ENCODE measurements around the gene RPA1.
A peak's percentile ranks its signal among the peaks of the same experiment; 100 is the strongest.
"Not testable (repeated sequence)": the region's sequence is repeated elsewhere in the genome, so short reads cannot be mapped to it uniquely, and the experiment has no call there.

RPA1 gene

DNA sequence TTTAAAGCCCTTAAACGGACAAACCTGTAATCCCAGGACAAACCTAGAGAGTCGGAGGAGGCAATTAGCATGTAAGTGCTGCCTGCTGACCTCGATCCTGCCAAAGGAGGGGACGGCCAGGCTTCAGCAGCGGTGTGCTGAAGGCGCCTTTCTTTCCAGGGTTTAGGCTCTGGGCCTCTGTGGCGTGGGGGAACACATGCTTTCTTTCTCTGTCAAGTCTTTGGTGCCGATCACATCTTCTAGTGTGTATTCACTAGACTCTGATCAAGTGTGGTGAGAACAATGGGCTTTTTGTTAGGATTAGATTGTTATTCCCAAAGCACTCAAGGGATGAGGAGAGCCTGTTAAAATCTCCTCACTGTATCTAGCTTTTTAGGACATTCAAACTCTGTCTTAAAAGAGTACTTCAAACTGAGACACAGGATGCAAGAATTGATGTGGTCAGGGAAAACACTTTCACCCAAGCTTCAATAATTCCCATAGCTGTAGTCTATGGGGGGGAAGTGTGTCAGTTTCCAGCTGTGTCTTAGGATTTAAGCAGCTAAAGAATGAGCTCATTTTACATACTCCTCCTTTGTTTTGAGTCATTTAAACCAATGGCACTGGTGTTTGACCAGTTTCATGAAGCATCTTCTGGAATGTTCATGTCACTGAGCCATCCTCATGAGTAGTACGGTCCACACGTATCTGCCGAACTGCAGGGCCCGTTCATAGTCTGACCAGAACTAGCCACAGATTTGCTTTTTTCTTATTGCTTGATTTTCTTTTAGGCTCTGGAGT, 51.2 kb downstream of the RPA1 start:
- DNase-seq, result peak; percentile 58

DNA sequence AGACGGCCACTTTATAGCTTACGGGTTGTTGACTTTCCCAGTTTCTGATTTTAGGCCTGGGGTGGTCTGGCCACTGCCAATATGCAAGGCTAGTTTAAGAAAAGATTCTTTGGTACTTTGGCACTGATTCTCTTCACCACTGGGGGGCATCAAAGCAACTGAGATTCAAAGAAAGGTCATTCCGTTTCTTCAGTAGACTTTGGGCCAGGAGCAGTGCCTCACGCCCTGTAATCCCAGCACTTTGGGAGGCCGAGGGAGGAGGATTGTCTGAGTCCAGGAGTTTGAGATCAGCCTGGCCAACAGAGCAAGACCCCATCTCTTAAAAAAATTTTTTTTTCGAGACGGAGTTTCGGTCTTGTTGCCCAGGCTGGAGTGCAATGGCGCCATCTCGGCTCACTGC, 53.0 kb downstream of the RPA1 start:
- DNase-seq, result peak; percentile 66

DNA sequence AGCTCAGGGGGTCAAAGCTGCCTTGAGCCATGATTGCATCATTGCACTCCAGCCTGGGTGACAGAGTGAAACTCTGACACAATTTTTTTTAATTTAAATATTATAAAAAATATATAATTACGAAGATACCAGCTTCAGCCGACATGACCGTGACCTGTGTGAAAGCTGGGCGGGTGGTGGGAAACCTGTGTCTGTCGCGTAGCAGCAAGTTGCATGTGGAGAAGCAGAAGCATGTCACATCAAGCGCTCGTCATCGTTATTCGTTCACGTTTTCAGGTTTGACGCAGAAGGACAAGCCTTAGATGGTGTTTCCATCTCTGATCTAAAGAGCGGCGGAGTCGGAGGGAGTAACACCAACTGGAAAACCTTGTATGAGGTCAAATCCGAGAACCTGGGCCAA, 53.7 kb downstream of the RPA1 start:
- no peak for DNase-seq

- DNase-seq, result no peak
These were observed 58.9 kb downstream of the RPA1 start for GRCh38 chr17:1888741-1889140.

GRCh38 chr17:1890758-1891450, 61.1 kb downstream of the RPA1 start:
- no peak for DNase-seq

DNA sequence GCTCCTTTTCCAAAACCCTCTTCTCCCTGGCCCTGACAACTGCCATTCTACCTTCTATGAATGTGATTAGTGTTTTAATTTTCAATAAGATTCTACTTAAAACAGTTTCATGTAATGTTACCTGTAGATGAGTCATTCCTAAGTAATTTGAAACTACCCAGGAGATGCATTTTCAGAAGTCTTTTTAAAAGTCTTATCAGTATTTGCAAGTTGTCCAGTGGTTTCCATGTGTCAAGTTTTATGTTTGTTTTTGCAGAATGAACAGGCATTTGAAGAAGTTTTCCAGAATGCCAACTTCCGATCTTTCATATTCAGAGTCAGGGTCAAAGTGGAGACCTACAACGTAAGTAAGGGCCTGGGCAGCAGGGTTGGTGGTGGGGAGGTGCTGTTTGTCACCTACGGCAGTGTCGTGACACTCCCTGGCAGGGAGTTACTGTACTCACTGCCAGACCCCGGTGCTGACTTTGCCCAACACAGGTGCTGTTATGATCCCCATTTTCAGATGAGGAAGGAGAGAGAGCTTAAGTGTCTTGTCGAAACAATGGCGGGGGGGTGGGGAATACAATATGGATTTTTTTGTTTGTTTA, 65.0 kb downstream of the RPA1 start:
- DNase-seq, result no peak

- not testable (repeated sequence) for DNase-seq
These were observed 65.7 kb downstream of the RPA1 start for GRCh38 chr17:1895479-1895878.

GRCh38 chr17:1896243-1897104, 66.7 kb downstream of the RPA1 start:
- DNase-seq, result no peak

- peak; percentile 69 for DNase-seq
These were observed 67.4 kb downstream of the RPA1 start for GRCh38 chr17:1897105-1897656.

DNA sequence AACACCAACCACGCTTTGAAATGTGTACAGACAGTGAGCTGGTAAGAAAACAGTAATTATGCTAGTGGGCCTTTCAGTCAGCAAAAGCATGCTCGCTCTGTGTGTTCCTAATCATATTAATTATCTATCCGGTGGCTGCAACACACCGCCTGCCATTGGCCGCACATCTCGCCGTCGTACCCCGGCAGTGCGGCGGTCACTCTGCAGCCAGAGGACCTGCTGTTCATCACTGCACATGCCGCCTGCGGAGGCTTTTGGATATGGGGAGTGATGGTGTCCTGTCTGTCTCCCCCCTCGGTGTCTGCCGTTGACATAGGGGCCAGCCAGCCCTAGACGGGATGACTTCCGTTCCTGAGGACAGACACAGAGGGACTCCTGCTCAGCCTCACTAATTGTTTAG, 68.5 kb downstream of the RPA1 start:
- DNase-seq, result peak; percentile 19

GRCh38 chr17:1898872-1899271, 69.1 kb downstream of the RPA1 start:
- DNase-seq, result no peak

- DNase-seq, result peak; percentile 20
These were observed 69.7 kb downstream of the RPA1 start for GRCh38 chr17:1899403-1900000.

DNA sequence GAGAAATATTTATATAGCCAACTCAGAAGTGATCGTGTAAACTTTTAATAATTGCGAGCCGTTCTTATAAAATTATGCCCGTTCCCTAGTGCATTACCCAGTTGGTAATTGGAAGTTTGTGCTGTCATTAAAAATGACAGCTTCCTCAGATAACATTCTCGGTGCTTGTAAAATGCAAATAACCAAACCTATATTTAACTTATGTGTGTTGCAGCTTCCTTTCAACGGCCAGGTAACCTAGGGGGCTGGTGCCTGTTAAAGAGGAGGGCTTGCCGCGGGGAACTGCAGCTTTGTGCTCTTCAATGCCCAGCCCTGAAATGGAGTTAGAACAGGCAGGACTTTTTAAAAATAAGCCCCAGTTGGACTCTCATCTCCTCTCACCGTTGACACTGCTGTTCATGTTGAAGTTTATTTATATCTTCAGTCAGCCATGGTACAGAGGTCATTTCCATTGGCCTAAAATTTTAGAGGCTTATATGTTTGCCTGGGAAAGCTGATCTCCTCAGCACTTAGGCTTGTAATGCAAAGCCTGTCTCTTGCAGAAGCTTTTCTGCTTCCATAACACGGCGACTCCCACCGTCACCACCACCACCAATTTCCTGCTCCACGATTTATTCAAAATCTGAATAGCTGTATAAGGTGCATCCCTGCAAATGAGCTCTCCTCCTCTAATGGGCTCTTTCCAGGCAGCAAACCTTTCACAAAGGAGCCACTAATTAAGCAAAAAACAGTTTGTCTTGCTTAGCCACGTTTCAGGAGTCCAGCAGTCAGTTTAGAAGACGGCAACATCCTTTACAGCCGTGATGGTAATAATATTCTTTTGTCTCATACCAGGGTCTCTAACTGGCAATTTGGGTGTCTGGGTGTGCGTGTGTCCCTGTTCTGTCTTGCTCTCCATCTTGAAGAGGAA, 74.7 kb downstream of the RPA1 start:
- DNase-seq, result no peak

DNA sequence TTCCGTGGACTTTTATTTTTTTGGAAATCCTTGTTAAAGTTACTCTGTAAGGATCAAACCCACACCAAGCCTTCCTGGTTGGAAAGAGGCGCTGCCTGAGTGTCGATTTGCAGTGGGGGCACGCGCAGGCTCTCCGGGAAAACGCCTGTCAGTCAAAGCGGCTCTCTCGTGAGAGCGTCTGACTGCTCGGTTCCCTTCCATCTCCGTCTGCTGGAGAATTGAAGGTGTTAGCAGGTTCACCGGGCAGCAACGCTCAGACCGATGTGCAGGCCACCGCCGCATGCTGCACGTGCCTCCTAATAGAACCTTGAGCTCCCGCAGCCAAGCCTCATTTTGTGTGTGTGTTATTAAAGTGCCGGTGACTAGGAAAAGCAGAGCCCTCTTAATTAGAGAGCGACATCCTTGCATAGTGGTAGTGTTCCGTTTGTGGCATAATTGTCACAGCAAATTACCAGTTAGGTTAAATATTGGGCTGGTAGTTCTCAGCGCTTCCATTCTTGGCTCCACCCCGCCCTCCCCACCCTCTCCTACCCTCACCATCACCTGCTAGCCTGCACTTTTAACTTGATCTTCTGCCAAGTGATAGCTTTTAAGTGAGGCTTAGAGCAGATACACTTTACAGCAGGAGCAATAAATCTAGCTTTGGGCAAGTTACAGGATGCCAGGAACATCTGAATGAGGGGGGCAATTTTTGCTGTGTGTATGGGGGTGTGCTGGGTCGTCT, 75.5 kb downstream of the RPA1 start:
- DNase-seq, result peak; percentile 80

GRCh38 chr17:1906662-1907101, 76.9 kb downstream of the RPA1 start:
- peak; percentile 59 for DNase-seq

GRCh38 chr17:1907216-1907631, 77.4 kb downstream of the RPA1 start:
- peak; percentile 36 for DNase-seq

- DNase-seq, result peak; percentile 80
These were observed 78.3 kb downstream of the RPA1 start for GRCh38 chr17:1907909-1908698.

DNA sequence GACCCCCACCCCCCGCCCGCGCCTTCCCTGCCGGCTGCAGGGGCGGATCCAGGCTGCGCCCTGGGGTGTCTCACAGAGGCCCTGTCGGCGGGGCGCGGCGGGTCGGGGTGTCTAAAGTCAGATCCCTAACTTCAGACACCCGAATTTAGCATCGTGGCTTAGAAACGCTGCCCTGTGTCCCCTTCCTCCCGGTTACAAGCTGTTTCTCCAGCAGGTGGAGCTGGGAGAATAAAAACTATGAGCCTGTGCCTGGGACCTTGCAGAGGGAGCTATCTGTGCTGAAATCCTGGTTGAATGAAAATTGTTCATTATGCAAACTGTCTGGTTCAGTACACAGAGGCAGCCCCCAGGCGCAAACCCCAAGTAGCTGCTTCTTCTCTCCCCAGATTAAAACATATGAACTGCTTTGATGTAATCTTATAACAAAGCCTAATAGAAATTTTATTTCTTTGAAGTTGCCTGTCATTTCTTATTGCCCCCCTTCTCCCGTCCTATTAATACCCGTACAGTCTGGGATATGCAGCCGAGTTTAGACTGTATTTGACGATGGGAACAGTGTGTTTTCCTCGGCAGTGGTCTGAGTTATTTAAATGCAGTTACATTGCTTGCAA, 79.0 kb downstream of the RPA1 start:
- DNase-seq, result peak; percentile 93

DNA sequence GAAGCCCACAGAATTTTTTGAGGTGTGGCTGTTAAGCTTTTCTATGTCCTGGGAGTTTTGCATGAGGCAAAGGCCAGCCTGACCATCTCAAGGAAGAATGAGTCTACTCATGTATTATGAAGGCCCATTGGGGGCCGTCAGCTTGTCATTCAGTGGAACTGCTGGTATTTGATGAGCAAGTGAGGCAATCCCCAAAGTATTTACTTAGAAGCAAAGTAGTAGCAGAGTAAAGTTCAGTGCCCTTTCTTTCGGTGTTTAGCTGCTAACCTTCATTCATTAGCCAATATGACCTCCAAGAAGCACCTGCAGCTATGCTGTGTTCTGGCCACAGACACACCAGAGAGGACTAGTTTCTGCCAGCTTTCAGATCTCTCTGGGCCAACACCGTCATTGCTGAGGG, 80.2 kb downstream of the RPA1 start:
- DNase-seq, result no peak
